ENCODE measurements around the gene CD4.
"Not testable (repeated sequence)": the region's sequence is repeated elsewhere in the genome, so short reads cannot be mapped to it uniquely, and the experiment has no call there.

The CD4 gene

DNA sequence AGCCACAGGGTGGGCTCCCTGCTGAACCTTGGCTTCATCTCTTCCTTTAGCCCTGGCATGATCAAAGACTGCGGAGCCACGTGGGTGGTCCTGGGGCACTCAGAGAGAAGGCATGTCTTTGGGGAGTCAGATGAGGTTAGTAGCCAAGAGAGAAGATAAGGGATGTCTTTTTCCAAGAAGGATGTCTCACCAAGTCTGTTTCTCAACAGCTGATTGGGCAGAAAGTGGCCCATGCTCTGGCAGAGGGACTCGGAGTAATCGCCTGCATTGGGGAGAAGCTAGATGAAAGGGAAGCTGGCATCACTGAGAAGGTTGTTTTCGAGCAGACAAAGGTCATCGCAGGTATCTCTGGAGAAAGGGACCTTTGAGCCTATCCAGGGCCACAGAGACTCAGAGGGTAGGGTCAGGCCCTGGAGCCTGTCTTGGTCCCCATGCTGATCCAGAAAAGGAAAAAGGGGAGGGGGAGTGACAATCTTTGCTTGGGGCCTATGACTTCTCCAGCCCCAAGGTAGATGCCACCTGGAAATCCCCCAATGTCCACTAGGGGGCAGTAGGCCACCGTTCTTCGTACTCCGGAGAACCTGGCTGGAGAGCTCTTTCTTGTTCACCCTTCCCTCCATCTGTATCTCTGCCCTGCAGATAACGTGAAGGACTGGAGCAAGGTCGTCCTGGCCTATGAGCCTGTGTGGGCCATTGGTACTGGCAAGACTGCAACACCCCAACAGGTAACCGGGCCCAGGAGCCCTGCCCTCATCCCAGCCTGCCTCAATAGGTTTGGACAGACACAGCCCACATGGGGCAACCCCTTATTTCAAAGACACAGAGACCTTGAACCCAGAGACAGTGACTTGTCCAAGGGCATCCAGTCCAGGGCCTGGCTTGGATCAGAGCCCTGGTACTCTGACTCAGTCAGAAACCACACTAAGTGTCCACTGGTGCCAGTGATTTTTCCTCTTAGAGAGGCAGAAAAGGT, 80.0 kb downstream of the CD4 start:
- DNase-seq, result peak; percentile 94

- not testable (repeated sequence) for DNase-seq
Measured at GRCh38 chr12:6870304-6870703, 81.0 kb downstream of the CD4 start.

Data from NCI-H1694 (cell line).